Body of pancreas (tissue), 4 donors: ENCODE results near the gene SYNJ2. TPM values are rescaled to one million over a fixed set of nuclear protein-coding genes. Genes with fewer than 3 reads are reported as not detected.

Experiments used
- ATAC-seq: fragments of 150-250 bp; one replicate; pipeline ENCODE4 v1.9.1; 2016
- DNase-seq, 4 donors: peaks; one replicate each; pipeline ENCODE4 v3.0.0-alpha.2; 2019
- H3K27ac ChIP-seq, 4 donors: fragments of 200-600 bp; sonication (generic); 1 replicate in 3 of 4; 2 replicates in 1 of 4; pipeline versions ENCODE4 v1.5.1 to v1.6.1; 2016 to 2019; ENCODE audit warnings: mild to moderate bottlenecking in 1 of 4, mixed read lengths in 1 of 4, moderate library complexity in 1 of 4
- H3K27me3 ChIP-seq, 2 donors: fragments of 200-600 bp; sonication (generic); one replicate each; pipeline ENCODE4 v1.6.0; 2016; ENCODE audit warnings: mild to moderate bottlenecking in 1 of 2
- H3K36me3 ChIP-seq, 2 donors: fragments of 200-600 bp; sonication (generic); replicated peaks in 1 of 2; 2 replicates each; pipeline ENCODE4 v1.5.1; 2016; ENCODE audit warnings: low read depth in 2 of 2; ENCODE audit not compliant: insufficient read depth in 1 of 2
- H3K4me1 ChIP-seq: fragments of 200-600 bp; sonication (generic); one replicate; pipeline ENCODE4 v1.6.0; 2016
- H3K4me3 ChIP-seq, 2 donors: fragments of 200-600 bp; sonication (generic); 1 replicate in 1 of 2; 2 replicates in 1 of 2; pipeline ENCODE4 v1.5.1; 2016 to 2019
- H3K9me3 ChIP-seq, 3 donors: fragments of 200-600 bp; sonication (generic); 1 replicate in 2 of 3; 2 replicates in 1 of 3; pipeline ENCODE4 v1.5.1; 2016
- CTCF ChIP-seq, 7 experiments: fragments of 450-650 bp in 4 of 7; fragments of 200-600 bp in 3 of 7; sonication (generic) in 3 of 7; IDR thresholded peaks; one replicate each; pipeline ENCODE4 v1.5.1; 2016 to 2019; ENCODE audit warnings: antibody characterized with exemption in 7 of 7
- POLR2A ChIP-seq, 3 donors: fragments of 450-650 bp; IDR thresholded peaks; one replicate each; pipeline ENCODE4 v1.6.1; 2016; ENCODE audit warnings: antibody characterized with exemption in 3 of 3, mild to moderate bottlenecking in 2 of 3
- WGBS, 2 donors: methylation state at CpG; one replicate each; pipeline ENCODE4 v1.1.5; 2017; 5-methylcytosine and 5-hydroxymethylcytosine counted together
- intact Hi-C: fragments of 100-400 bp; cut with DNase I; formaldehyde crosslinking; loops from one replicate; pipeline ENCODE4 v1.15.1; 2023
- total RNA-seq, 2 donors: library from RNA; depleted of rRNA; stranded (reverse); fragments of >200 nt; gene quantifications; one replicate each; pipeline ENCODE4 v1.1.0, GENCODE V29; 2016

The SYNJ2 gene
- total RNA-seq, 2 donors from 2014 or later, result 12.2 to 14.8 TPM

GRCh38 chr6:157981132-157981394 lies 600 bp upstream of the SYNJ2 start:
- 1% methylated on average over 23 of the region's 24 CpGs; no CpG with 5 or more reads in 1 of the 2 donors for WGBS, 2 donors
- no peaks in the 10 kb centered on the region for H3K9me3 ChIP-seq
- H3K27me3 ChIP-seq, result no peaks in the 10 kb centered on the region
- H3K27ac ChIP-seq, result peak overlapping the region; percentile 1 to 93 (median 82)
- peak overlapping the region; percentile 42 to 84 for H3K4me3 ChIP-seq
- H3K36me3 ChIP-seq, result no peaks in the 10 kb centered on the region
- DNase-seq, result peak in 3 of 4 donors; percentile 28 to 33 (median 31)
- ATAC-seq, result peak; percentile 0
- TF ChIP-seq CTCF (IDR thresholded peaks at IDR 0.05) (no peak), POLR2A (IDR thresholded peaks at IDR 0.05) (no peak)
- intact Hi-C loops, result no loop called here
- peaks cover 47% of the 10 kb centered on the region for H3K4me1 ChIP-seq

DNA sequence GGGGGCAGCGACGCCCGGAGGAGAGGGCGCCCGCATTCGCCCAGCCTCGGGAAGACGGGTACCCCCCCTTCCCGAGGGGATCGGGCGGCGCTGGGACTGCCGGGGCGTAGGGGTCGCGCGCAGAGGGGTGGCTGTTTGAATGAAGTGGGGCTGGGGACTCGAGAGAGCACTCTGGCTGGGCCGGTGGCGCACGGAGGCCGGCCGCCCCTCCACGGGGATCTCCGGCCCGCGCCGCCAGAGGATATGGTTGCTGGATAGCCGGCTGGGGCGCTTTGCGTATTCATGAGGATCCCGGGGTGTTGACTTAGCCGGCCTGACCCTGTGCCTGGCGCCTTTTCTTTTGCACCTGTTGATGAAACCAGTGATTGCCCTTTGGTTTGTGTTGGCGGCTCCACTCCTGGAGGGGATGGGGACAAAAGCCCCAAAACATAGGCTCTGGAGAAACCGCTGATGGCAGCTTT lies 469 bp downstream of the SYNJ2 start:
- peak; percentile 60 to 78 (median 70) for DNase-seq
- H3K4me1 ChIP-seq, result peaks cover 54% of the 10 kb centered on the region
- intact Hi-C loops, result no loop called here
- H3K27me3 ChIP-seq, result no peaks in the 10 kb centered on the region
- 1 to 2% methylated on average over 19 to 36 of the region's 36 CpGs for WGBS, 2 donors
- no peak for TF ChIP-seq CTCF (IDR thresholded peaks at IDR 0.05)
- peak in 1 of 3 donors; percentile 18 for TF ChIP-seq POLR2A (IDR thresholded peaks at IDR 0.05)
- H3K9me3 ChIP-seq, result no peaks in the 10 kb centered on the region
- peak overlapping the region; percentile 46 to 93 (median 82) for H3K27ac ChIP-seq
- peak overlapping the region; percentile 79 to 84 for H3K4me3 ChIP-seq
- ATAC-seq, result peak; percentile 46
- H3K36me3 ChIP-seq, result no peaks in the 10 kb centered on the region

DNA sequence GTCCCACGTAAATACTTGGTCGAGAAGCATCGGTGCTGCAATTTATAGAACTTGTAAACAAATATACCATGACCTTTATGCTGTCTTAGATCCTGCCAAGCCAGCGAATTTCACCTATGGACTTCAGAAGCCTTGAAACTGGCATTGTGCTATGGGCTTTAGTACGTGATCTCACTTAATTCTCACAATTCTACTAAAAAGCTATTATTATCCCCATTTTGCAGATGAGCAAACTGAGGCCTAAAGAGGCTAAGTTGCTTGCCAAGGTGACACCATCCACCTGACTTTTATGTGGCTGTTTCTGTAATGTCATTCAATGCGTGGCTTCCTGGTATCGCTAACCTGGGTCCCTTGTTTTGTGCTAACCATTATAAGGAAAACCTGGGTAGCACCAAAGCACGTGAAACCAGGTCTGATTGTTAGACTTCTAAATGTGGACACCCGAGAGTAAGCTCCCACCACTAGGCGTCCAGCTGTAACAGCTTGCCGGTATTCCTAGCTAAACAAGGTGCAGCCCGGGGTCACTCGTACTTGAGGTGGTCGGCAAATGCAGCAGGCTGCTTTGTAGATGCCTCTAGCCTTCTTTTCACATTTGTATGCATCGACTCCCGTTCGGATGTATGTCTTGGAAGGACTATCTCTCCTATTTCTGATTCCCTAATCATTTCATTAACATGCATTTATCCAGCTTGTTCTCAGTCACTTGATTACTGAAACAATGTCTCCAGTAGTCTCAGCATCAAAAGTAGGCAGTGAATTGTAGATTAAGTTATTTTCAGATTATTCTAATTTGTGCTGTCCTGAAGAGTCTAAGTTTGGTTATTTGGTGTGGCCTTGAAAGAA lies 1.1 kb downstream of the SYNJ2 start:
- H3K27ac ChIP-seq, result peak overlapping the region in 3 of 4 donors; percentile 82 to 93 (median 83)
- peaks cover 55% of the 10 kb centered on the region for H3K4me1 ChIP-seq
- H3K4me3 ChIP-seq, result peak overlapping the region; percentile 79 to 84
- WGBS, 2 donors, result 26 to 32% methylated on average over 17 of the region's 17 CpGs
- no peak for ATAC-seq
- no peaks in the 10 kb centered on the region for H3K9me3 ChIP-seq
- intact Hi-C loops, result no loop called here
- peak; percentile 37 to 66 (median 46) for DNase-seq
- no peaks in the 10 kb centered on the region for H3K36me3 ChIP-seq
- no peaks in the 10 kb centered on the region for H3K27me3 ChIP-seq
- TF ChIP-seq CTCF (IDR thresholded peaks at IDR 0.05), result peak in 5 of 7 experiments; percentile 11 to 47 (median 37)
- no peak for TF ChIP-seq POLR2A (IDR thresholded peaks at IDR 0.05)

DNA sequence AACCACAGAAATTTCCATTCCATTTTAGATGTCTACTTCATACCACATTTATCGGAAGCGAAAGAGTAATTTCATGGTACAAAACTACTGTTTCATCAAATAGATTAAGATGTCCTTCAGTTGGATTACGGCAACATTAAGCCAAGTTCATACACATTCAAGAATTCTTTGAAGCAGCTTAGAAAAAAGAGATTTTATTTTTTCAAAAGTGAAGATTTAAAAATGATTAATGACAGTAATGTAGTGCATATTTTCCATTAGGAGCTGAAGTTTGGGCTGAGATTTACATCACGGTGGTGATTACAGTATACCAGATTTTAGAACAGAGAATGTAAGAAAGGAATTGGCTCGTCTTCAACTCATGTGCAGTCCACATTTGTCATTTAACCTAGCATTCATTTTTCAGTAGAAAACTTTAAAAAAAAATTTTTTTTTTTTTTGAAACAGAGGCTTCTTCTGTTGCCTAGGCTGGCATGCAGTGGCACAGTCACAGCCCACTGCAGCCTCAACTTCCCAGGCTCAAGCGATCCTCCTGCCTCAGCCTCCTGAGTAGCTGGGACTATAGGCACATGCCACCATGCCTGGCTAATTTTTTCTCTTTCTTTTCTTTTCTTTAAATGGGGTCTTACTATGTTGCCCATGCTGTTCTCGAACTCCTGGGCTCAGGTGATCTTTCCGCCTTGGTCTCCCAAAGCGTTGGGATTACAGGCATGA lies 1.9 kb downstream of the SYNJ2 start:
- Histone ChIP-seq H3K36me3 (no peaks in the 10 kb centered on the region), H3K4me3 (no peak overlapping the region), H3K9me3 (no peaks in the 10 kb centered on the region), H3K4me1 (peaks cover 63% of the 10 kb centered on the region), H3K27ac (peak overlapping the region in 3 of 4 donors; percentile 82 to 93 (median 83)), H3K27me3 (no peaks in the 10 kb centered on the region)
- WGBS, 2 donors, result 67 to 72% methylated on average over 9 of the region's 9 CpGs
- intact Hi-C loops, result no loop called here
- ATAC-seq, result no peak
- TF ChIP-seq CTCF (IDR thresholded peaks at IDR 0.05), result no peak
- no peak for TF ChIP-seq POLR2A (IDR thresholded peaks at IDR 0.05)
- no peak for DNase-seq
